Endothelial cell of umbilical vein (primary cell): ENCODE measurements around the gene CALCR.

ENCODE experiments used
- EZH2 ChIP-seq: IDR thresholded peaks from 2 replicates; pipeline ENCODE4 v1.6.1; 2012; ENCODE audit warnings: borderline replicate concordance, low read depth, mild to moderate bottlenecking, moderate library complexity, low read length, inconsistent platforms; ENCODE audit not compliant: severe bottlenecking
- FOS ChIP-seq: IDR thresholded peaks from 2 replicates; pipeline ENCODE4 v1.6.1; 2011; ENCODE audit warnings: mild to moderate bottlenecking, low read length, moderate library complexity, borderline replicate concordance; ENCODE audit not compliant: insufficient read depth
- JUN ChIP-seq: IDR thresholded peaks from 2 replicates; pipeline ENCODE4 v1.6.1; 2011; ENCODE audit warnings: borderline replicate concordance, low read depth; ENCODE audit not compliant: insufficient read length, insufficient read depth
- MYC ChIP-seq: IDR thresholded peaks from one replicate; pipeline ENCODE4 v1.6.1; 2011; ENCODE audit warnings: mild to moderate bottlenecking, low read depth, low read length
- POLR2A ChIP-seq: IDR thresholded peaks from 2 replicates; pipeline ENCODE4 v1.6.1; 2012; ENCODE audit warnings: low read depth, mild to moderate bottlenecking, control low read depth, low read length
- TF ChIP-seq, protein P1 (sequence below), 2 donors: IDR thresholded peaks; 1 replicate in 1 of 2; 2 replicates in 1 of 2; pipeline ENCODE4 v1.5.1; 2011; ENCODE audit warnings: low read length in 2 of 2, mild to moderate bottlenecking in 2 of 2, moderate library complexity in 2 of 2, control low read depth in 1 of 2, inconsistent platforms in 1 of 2, low read depth in 1 of 2; ENCODE audit not compliant: insufficient read depth in 1 of 2; ENCODE audit errors: extremely low read depth in 1 of 2
- TF ChIP-seq, protein P2 (sequence below): IDR thresholded peaks from 2 replicates; pipeline ENCODE4 v1.6.1; 2011; ENCODE audit not compliant: insufficient read depth, insufficient read length

DNA sequence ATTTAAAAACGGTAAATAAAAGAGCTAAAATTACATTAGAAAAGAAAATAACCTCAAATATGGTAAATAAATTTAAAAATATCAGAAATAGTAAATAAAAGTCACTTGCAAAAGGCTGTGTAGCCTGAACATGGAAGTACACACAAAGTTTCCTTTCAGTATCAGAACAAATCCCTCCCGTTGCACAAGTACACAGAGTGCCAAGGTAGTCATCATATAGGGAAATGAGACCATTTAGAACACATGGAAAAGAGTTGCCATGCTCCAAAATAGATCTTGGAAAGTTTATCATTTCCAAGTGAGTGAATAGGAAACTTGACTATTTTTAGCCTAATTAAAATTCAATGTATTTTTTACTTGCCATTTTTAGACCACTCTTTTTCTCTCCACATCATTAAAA lies 11.6 kb downstream of the CALCR start:
- no peak for TF ChIP-seq EZH2
- TF ChIP-seq, protein P1, sequence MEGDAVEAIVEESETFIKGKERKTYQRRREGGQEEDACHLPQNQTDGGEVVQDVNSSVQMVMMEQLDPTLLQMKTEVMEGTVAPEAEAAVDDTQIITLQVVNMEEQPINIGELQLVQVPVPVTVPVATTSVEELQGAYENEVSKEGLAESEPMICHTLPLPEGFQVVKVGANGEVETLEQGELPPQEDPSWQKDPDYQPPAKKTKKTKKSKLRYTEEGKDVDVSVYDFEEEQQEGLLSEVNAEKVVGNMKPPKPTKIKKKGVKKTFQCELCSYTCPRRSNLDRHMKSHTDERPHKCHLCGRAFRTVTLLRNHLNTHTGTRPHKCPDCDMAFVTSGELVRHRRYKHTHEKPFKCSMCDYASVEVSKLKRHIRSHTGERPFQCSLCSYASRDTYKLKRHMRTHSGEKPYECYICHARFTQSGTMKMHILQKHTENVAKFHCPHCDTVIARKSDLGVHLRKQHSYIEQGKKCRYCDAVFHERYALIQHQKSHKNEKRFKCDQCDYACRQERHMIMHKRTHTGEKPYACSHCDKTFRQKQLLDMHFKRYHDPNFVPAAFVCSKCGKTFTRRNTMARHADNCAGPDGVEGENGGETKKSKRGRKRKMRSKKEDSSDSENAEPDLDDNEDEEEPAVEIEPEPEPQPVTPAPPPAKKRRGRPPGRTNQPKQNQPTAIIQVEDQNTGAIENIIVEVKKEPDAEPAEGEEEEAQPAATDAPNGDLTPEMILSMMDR (IDR thresholded peaks at IDR 0.05; ENCODE audit: extremely low read depth in 1 of 2, insufficient read depth in 1 of 2, low read depth in 1 of 2, low read length in 2 of 2) = no peak
- TF ChIP-seq POLR2A = no peak
- TF ChIP-seq FOS = no peak
- TF ChIP-seq, protein P2, sequence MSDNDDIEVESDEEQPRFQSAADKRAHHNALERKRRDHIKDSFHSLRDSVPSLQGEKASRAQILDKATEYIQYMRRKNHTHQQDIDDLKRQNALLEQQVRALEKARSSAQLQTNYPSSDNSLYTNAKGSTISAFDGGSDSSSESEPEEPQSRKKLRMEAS = no peak
- no peak for TF ChIP-seq MYC
- TF ChIP-seq JUN = no peak
